ENCODE data around the gene TUBB6. TPM values are rescaled to one million over a fixed set of nuclear protein-coding genes. Genes with fewer than 3 reads are reported as not detected.

The TUBB6 gene
- polyA plus RNA-seq, 1 donor from 2014 or later = 3.8 TPM

GRCh38 chr18:12366379-12366778 lies 58.3 kb downstream of the TUBB6 start:
- H3K9me2 ChIP-seq (ENCODE audit: insufficient read depth, low read length) = no peaks in the 10 kb centered on the region
- H3K9ac ChIP-seq (ENCODE audit: low read length) = no peak overlapping the region
- peaks cover 6% of the 10 kb centered on the region for H3K36me3 ChIP-seq (ENCODE audit: insufficient read depth, low read length)
- H3F3A ChIP-seq (ENCODE audit: insufficient read depth, low read length, poor library complexity, severe bottlenecking) = no peaks in the 10 kb centered on the region
- H2AFZ ChIP-seq (ENCODE audit: low read depth, low read length) = no peak overlapping the region
- H4K20me1 ChIP-seq (ENCODE audit: insufficient read depth) = no peaks in the 10 kb centered on the region
- no peak overlapping the region for H3K4me3 ChIP-seq (ENCODE audit: low read length)
- H3K79me2 ChIP-seq (replicated peaks; ENCODE audit: insufficient read depth, low read length) = peaks cover 2% of the 10 kb centered on the region
- H3K4me2 ChIP-seq (ENCODE audit: low read length) = no peak overlapping the region
- no peak overlapping the region for H3K27ac ChIP-seq (ENCODE audit: low read length)
- no peaks in the 10 kb centered on the region for H3K9me3 ChIP-seq (ENCODE audit: low read length)
- TF ChIP-seq, protein P1, sequence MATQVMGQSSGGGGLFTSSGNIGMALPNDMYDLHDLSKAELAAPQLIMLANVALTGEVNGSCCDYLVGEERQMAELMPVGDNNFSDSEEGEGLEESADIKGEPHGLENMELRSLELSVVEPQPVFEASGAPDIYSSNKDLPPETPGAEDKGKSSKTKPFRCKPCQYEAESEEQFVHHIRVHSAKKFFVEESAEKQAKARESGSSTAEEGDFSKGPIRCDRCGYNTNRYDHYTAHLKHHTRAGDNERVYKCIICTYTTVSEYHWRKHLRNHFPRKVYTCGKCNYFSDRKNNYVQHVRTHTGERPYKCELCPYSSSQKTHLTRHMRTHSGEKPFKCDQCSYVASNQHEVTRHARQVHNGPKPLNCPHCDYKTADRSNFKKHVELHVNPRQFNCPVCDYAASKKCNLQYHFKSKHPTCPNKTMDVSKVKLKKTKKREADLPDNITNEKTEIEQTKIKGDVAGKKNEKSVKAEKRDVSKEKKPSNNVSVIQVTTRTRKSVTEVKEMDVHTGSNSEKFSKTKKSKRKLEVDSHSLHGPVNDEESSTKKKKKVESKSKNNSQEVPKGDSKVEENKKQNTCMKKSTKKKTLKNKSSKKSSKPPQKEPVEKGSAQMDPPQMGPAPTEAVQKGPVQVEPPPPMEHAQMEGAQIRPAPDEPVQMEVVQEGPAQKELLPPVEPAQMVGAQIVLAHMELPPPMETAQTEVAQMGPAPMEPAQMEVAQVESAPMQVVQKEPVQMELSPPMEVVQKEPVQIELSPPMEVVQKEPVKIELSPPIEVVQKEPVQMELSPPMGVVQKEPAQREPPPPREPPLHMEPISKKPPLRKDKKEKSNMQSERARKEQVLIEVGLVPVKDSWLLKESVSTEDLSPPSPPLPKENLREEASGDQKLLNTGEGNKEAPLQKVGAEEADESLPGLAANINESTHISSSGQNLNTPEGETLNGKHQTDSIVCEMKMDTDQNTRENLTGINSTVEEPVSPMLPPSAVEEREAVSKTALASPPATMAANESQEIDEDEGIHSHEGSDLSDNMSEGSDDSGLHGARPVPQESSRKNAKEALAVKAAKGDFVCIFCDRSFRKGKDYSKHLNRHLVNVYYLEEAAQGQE (IDR thresholded peaks at IDR 0.05; ENCODE audit: borderline replicate concordance) = no peak
- TF ChIP-seq RAD21 (conservative IDR thresholded peaks at IDR 0.05) = no peak
- TF ChIP-seq CTCF (IDR thresholded peaks at IDR 0.05; ENCODE audit: poor library complexity, severe bottlenecking) = no peak
- TF ChIP-seq POLR2AphosphoS5 (IDR thresholded peaks at IDR 0.05) = no peak
- no peak for TF ChIP-seq EP300 (conservative IDR thresholded peaks at IDR 0.05; ENCODE audit: poor library complexity, severe bottlenecking)
- TF ChIP-seq EZH2 (IDR thresholded peaks at IDR 0.05; ENCODE audit: borderline replicate concordance, insufficient read depth, low read length, poor library complexity, severe bottlenecking) = no peak
- H3K27me3 ChIP-seq (ENCODE audit: insufficient read depth, low read depth, low read length) = no peaks in the 10 kb centered on the region

GRCh38 chr18:12366784-12367183 lies 58.7 kb downstream of the TUBB6 start:
- H3K79me2 ChIP-seq (replicated peaks; ENCODE audit: insufficient read depth, low read length) = peaks cover 6% of the 10 kb centered on the region
- no peaks in the 10 kb centered on the region for H4K20me1 ChIP-seq (ENCODE audit: insufficient read depth)
- no peaks in the 10 kb centered on the region for H3K9me3 ChIP-seq (ENCODE audit: low read length)
- H3K9me2 ChIP-seq (ENCODE audit: insufficient read depth, low read length) = no peaks in the 10 kb centered on the region
- no peaks in the 10 kb centered on the region for H3K27me3 ChIP-seq (ENCODE audit: insufficient read depth, low read depth, low read length)
- H3F3A ChIP-seq (ENCODE audit: insufficient read depth, low read length, poor library complexity, severe bottlenecking) = no peaks in the 10 kb centered on the region
- H3K4me3 ChIP-seq (ENCODE audit: low read length) = no peak overlapping the region
- no peak overlapping the region for H3K9ac ChIP-seq (ENCODE audit: low read length)
- no peak for TF ChIP-seq MXI1 (conservative IDR thresholded peaks at IDR 0.05; ENCODE audit: poor library complexity, severe bottlenecking)
- no peak for TF ChIP-seq POLR2AphosphoS5 (IDR thresholded peaks at IDR 0.05)
- TF ChIP-seq RAD21 (conservative IDR thresholded peaks at IDR 0.05) = no peak
- no peak for TF ChIP-seq CTCF (IDR thresholded peaks at IDR 0.05; ENCODE audit: poor library complexity, severe bottlenecking)
- TF ChIP-seq TAF1 (IDR thresholded peaks at IDR 0.05; ENCODE audit: low read depth) = no peak
- TF ChIP-seq, protein P1 (IDR thresholded peaks at IDR 0.05; ENCODE audit: borderline replicate concordance) = no peak
- TF ChIP-seq EP300 (conservative IDR thresholded peaks at IDR 0.05; ENCODE audit: poor library complexity, severe bottlenecking) = no peak
- TF ChIP-seq SMC3 (conservative IDR thresholded peaks at IDR 0.05; ENCODE audit: poor library complexity) = no peak
- no peak for TF ChIP-seq EZH2 (IDR thresholded peaks at IDR 0.05; ENCODE audit: borderline replicate concordance, insufficient read depth, low read length, poor library complexity, severe bottlenecking)
- H3K27ac ChIP-seq (ENCODE audit: low read length) = no peak overlapping the region
- H2AFZ ChIP-seq (ENCODE audit: low read depth, low read length) = no peak overlapping the region
- H3K36me3 ChIP-seq (ENCODE audit: insufficient read depth, low read length) = peaks cover 6% of the 10 kb centered on the region
- H3K4me2 ChIP-seq (ENCODE audit: low read length) = no peak overlapping the region

Data from neural cell (in vitro differentiated cells).